A673 (cell line): Measurements from ENCODE around the gene ADGRF1.

Experiments
- EZH2 ChIP-seq: fragments of 200-600 bp; sonication (generic); IDR thresholded peaks from 2 replicates; pipeline ENCODE4 v1.6.1; 2017; ENCODE audit warnings: borderline replicate concordance, low read depth, mild to moderate bottlenecking, mixed read lengths, antibody characterized with exemption, low read length; ENCODE audit not compliant: poor library complexity, severe bottlenecking
- TF ChIP-seq, protein P1 (sequence below): fragments of 300-800, 200-600 bp; sonication (generic); conservative IDR thresholded peaks from 2 replicates; pipeline ENCODE4 v1.5.1; 2017; ENCODE audit warnings: low read depth, mild to moderate bottlenecking, antibody characterized with exemption, low read length, moderate library complexity, mixed read lengths

DNA sequence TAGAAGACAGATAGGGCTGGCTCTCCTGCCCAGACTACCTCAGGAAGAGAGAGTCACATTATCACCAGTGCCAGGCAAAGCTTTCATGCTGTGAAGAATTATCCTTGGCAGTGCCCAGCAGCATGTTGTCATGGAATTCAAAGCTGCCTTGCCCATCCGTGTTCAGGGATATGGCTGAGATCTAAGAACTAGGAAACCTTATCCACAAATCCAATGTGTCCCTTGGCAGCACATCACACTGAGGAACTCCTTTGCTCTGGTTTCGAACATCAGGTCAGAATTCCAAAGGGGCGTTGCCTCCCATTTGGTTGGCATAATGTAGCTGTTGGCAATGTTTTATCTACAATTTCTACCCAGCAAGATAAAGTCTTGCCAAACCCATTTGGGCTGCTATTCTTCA lies 52.7 kb downstream of the ADGRF1 start:
- TF ChIP-seq, protein P1, sequence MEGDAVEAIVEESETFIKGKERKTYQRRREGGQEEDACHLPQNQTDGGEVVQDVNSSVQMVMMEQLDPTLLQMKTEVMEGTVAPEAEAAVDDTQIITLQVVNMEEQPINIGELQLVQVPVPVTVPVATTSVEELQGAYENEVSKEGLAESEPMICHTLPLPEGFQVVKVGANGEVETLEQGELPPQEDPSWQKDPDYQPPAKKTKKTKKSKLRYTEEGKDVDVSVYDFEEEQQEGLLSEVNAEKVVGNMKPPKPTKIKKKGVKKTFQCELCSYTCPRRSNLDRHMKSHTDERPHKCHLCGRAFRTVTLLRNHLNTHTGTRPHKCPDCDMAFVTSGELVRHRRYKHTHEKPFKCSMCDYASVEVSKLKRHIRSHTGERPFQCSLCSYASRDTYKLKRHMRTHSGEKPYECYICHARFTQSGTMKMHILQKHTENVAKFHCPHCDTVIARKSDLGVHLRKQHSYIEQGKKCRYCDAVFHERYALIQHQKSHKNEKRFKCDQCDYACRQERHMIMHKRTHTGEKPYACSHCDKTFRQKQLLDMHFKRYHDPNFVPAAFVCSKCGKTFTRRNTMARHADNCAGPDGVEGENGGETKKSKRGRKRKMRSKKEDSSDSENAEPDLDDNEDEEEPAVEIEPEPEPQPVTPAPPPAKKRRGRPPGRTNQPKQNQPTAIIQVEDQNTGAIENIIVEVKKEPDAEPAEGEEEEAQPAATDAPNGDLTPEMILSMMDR = no peak
- no peak for TF ChIP-seq EZH2
